ENCODE measurements around the gene MGLL.

MGLL gene

DNA sequence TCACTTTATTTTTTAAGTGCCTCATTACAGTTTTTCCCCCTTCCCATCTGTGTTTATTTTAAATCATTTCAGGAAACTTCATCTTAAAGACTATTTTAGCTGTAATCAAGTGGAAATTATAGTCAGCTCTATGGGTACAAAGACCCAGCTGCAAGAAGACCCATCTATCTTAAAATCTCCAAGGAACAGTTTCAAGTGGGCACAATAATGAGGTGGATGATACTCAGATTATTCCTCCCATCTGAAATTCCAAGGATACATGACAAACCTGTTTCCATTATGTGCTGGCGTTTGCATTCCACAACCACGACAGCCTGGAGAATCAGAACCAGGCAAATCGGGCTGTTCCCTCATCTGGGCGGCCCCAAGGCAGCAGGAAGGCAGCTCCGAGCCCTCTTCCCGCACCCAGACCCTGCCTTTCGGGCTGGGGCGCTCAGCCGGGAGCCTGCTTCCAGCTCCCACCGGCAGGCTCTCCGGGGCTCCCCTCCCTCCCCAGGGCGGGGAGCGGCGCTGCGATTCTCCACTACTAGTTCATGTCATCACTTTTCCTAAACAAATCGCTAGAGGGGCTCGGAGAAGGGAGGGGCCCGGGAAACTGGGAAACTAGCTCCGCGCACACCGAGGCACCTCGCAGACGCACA lies at the start of gene MGLL:
MGLL (minus strand) TSS at position 475 of the 641 bp plus-strand sequence; CDS start at position 278, 197 bp downstream.
- DNase-seq (ENCODE audit: low read depth): no peak

DNA sequence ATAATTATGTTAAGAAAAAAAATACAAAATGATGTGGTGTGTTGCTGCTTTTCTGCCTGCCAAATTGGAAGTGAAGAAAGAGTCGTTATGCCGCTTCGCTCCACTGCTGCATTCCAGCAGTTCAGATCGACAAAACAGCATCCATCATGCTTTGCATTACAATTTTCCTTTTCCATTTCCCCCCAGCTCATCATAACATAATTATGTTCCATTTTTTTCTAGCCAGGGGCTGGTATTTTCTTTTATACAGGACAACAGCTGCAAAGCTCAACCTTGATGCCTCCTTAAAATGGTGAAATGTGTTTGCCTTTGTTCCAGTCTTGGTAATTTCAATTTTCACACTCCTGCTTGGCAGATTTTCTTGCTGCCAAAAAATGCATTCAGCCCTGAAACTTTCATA lies 47.8 kb upstream of the MGLL start:
- DNase-seq (ENCODE audit: low read depth): no peak

DNA sequence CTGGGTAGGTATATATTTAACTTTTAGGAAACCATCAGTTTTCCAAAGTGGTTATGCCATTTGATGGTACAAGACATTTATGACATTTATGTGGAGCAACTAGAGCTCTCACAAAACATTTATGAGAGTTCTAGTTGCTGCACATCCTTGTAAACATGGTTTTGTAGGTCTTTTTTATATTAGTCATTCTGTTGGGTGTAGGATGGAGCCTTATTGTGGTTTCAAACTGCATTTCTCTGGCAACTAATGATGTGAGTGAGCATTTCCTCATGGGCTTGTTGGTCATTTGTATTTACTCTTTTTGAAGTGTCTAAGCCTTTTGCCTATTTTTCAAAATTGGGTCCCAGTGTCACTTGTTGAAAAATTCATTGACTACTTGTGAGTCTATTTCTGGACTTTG lies 45.7 kb upstream of the MGLL start:
- no peak for DNase-seq (ENCODE audit: low read depth)

DNA sequence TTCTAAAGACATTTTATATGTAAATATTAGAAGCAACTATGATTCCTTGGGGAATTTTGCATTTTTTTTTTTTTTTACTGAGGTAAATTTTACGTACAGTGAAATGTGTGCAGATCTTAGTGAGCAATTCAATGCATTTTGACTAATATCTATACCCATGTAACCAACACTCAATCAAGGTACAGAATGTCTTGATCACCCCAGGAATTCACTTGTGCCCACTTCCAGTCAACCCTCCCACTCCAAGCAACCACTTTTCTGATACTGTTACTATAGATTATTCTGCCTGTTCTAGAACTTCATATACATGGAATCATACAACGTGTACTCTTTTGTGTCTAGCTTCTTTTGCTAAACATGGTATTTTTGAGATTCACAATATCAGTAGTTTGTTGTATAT lies 45.1 kb upstream of the MGLL start:
- DNase-seq (ENCODE audit: low read depth): no peak

- no peak for DNase-seq (ENCODE audit: low read depth)
Observed at GRCh38 chr3:127865941-127866340, 43.6 kb upstream of the MGLL start.

GRCh38 chr3:127860211-127860696 lies 37.9 kb upstream of the MGLL start:
- no peak for DNase-seq (ENCODE audit: low read depth)

DNA sequence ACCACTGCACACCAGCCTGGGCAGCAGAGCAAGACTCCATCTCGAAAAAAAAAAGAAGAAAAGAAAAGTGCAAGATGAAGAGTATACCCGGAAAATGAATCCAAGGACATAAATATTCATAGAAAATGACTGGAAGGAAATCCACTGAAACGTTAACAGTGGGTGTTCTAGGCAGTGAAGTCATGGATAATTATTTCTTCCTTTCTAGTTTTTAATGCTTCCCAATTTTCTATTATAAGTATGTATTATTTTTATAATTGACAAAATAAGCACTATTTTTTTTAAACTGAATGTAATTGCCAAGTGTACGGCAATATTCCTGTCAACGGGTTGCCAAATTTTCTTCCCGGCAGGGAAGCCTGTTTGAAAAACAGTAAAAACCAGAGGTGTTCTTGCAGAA lies 37.4 kb upstream of the MGLL start:
- no peak for DNase-seq (ENCODE audit: low read depth)

GRCh38 chr3:127858937-127859336 lies 36.6 kb upstream of the MGLL start:
- DNase-seq (ENCODE audit: low read depth): no peak

DNA sequence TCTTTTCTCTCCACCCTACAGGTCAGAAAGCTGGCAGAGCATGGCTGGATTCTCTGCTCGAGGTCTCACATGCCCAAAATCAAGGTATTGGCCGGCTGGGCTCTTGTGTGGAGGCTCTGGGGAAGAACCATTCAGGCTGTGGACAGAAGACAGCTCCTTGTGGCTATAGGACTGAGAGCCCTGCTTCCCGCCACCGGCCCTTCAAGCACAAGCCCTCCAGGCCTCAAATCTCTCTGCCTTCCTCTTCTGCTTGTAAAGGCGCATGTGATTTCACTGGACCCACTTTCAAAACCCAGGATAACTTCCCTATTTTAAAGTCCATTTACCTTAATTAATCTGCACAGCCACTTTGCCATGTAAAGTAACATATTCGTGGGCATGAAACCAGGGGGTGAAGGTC lies 36.2 kb upstream of the MGLL start:
- DNase-seq (ENCODE audit: low read depth): no peak

DNA sequence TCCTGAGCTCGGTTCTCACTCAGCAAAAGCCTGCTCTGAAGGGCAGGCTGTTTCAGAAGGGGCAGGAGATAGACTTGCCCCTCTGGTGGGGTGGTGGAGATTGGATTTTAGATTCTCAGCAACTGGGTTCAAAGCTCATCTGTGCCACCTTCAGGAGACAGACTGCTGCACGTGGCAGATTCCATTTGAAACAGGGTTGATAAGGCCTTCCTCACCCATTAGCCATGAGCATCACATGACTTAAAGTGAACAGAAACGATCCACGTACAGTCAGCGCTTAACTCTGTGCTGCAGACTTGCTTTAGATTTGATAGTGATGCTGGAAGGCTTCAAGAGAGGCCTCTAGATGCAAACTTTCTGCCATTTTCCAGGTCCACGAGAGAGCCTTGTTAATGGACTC lies 35.0 kb upstream of the MGLL start:
- DNase-seq (ENCODE audit: low read depth): no peak

GRCh38 chr3:127856801-127857200 lies 34.5 kb upstream of the MGLL start:
- no peak for DNase-seq (ENCODE audit: low read depth)

- DNase-seq (ENCODE audit: low read depth): no peak
Observed at GRCh38 chr3:127855246-127855645, 32.9 kb upstream of the MGLL start.

DNA sequence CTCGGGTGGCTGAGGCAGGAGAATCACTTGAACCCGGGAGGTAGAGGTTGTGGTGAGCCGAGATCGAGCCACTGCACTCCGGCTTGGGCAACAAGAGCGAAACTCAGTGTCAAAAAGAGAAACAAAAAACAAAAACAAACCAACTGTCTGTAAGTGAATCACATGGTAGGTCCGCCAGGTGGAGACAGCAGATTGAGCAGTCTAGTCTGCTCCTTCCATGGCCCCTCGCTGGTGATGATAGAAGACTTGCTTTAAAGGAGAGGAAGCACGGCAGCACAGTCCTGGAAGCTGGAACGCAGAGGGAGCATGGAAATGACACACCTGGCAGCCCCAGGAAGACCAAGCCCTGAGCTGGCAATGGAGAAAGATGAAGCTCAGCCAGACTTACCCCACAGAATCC lies 31.4 kb upstream of the MGLL start:
- DNase-seq (ENCODE audit: low read depth): no peak

DNA sequence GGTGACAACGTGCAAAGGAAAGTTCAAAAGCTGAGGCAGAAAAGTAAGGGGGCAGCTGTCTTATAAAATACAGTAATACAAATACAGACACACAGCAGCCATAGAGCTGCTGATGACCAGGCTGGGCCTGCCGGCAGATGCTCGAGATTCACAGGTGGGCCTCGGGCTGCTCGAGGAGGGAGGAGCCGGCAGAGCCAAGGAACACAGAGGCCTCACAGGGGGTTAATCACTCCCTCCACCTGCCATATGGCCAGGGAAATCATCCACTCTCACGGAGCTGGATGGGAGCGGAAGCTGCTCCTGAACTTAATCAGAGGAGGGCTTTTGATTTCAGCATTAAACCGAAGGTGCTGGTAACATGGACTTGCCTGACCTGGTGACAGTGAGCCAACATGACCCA lies 29.6 kb upstream of the MGLL start:
- DNase-seq (ENCODE audit: low read depth): no peak

GRCh38 chr3:127849368-127849767 lies 27.1 kb upstream of the MGLL start:
- no peak for DNase-seq (ENCODE audit: low read depth)

GRCh38 chr3:127848131-127849129 lies 26.1 kb upstream of the MGLL start:
- DNase-seq (ENCODE audit: low read depth): no peak

DNA sequence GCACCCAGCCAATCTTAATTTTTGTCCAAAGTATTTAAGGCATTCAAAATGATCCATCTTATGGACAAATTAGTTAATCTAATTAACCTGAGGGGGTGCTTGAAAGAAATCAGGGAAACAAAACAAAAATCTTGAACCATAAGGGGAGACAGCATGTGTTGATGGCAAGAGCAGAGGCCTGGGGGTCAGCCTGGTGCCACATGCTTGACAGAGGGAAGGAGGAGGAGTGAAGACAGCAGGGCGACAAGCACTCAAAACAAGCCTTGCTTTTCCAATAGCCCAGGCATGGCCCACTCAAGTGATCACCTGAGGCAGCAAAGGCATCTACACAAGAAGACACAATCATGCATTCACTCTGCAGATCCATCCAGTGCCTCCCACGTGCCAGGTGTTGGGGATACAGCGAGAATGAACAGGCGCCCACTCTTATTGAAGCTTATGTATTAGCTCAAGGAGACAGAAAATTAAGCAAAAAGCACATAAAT lies 25.0 kb upstream of the MGLL start:
- DNase-seq (ENCODE audit: low read depth): no peak

DNA sequence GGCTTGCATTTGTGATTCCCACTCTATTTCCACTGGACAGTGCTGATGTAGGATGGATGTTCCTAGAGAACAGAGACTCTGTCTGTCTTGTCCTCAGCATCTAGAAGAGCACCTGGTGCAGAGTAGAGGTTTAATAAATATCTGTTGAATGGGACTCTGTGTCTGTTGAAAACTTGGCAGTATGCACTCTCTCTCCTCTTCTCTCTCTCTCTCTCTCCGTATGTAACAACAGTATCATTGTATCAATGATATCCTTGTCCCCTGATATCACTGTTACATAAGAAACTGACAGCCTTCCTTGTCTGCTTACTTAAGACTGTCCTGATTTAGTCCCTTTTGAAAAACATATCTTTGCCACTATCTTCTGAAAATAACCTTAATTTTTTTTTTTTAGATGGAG lies 24.3 kb upstream of the MGLL start:
- no peak for DNase-seq (ENCODE audit: low read depth)

DNA sequence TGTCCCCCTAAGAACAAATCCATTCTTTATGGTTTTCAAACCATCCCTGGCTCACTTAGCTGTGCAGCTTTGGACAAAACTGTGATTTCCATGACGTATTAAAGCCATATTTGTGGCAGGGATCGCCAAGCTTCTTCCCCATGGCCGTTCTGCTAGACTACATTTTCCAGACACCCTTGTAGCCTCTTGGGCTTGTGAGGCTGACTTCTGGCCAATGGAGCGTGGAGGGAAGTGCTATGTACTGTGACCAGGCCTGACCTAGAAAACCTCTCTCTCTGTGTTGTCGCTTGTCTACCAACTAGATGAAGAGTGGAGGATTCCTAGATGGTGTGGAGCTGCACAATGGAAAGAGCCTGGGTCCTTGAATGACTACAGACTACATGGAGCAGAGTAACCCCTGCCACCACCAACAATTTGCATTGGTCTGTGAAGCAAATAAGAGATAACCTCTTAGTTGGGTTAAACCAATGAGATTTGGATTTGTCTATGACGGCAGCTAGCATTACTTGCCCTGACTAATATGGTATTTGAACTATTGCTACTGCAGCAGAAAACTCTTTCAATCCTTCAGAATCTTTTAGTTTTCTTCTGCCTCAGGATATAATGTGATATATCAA lies 22.1 kb upstream of the MGLL start:
- no peak for DNase-seq (ENCODE audit: low read depth)

GRCh38 chr3:127840671-127841070 lies 18.4 kb upstream of the MGLL start:
- no peak for DNase-seq (ENCODE audit: low read depth)

DNA sequence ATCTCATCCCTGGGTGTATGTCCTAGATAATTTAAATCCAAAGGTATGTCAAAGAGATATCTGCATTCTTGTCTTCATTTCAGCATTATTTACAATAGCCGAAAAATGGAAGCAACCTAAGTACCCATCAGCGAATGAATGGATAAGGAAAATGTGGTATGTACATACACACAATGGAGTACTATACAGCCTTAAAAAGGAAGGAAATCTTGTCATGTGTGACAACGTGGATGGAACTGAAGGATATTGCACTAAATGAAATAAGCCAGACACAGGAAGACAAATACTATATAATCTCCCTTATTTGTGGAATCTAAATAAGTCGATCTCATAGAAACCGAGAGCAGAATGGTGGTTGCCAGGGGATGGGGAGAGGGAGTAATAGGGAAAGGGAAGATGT lies 16.8 kb upstream of the MGLL start:
- DNase-seq (ENCODE audit: low read depth): no peak

DNA sequence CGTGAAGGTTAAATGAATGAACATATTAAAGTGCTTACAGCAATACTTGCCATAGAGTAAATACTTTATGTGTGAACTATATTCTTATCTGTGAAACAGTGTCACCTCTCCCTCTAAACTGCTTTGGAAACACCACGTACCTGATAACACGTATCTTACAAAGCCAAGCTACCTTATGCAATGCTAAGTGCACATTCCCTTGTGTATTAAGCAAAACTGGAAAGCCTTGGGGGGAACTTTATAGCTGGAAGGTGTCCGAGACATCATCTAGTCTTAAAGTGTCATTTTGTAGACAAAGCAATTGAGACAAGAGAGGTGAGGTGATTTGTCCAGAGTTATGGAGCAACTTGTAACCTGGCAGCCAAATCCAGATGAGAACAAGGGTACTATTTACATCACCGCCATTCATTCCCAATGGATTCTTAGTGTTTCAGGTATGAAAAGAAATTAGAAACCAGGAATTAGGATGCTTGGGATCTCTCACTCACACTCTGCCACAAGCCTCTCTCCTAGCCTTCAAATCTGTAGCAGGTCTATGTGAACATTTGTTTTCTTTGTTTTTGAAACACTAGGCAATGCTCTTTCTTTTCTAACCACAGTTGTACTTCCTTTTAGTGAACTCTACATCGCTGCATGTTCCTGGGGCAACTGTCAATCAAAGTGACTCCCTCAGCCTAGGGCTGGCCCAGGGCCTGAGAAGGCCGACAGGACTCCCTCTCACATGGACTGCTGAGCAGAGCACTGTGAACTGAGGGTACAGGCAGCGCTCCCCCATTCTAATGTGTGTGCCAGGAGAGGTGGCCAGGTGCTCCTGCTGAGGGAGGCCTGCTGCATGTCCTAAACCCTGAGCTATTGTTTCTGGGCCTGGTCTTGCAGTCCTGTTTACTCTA lies 13.9 kb upstream of the MGLL start:
- DNase-seq (ENCODE audit: low read depth): no peak

Measured in stimulated activated CD8-positive, alpha-beta memory T cell treated with anti-CD3 and anti-CD28 coated beads, Interleukin-15, amount 100 ng/mL, for 1 hour (primary cell).